HepG2 (cell line): Measurements from ENCODE around the gene COG4. TPM values are rescaled to one million over a fixed set of nuclear protein-coding genes. Genes with fewer than 3 reads are reported as not detected.

Source experiments
- ATAC-seq: fragments of 200-7000 bp; cut with Tn5 transposase; 3 replicates; pipeline ENCODE4 v1.9.1; 2020; ENCODE audit warnings: mild to moderate bottlenecking, moderate library complexity
- BruUV-seq: library from RNA; stranded (reverse); fragments of 400-500 nt; replicated peaks from 2 replicates; lab custom pipeline; 2021; lab: Mats Ljungman, UMichigan
- CTCF ChIA-PET: fragments of 300-600 bp; formaldehyde crosslinking; extraction: SDS; loops from one replicate; lab custom pipeline; 2021; ENCODE audit warnings: low total read pairs, inconsistent platforms, low intra/inter-chr PET ratio; lab: Yijun Ruan, JAX
- POLR2A ChIA-PET: fragments of 350-600 bp; sonication (Branson Sonifier 250); formaldehyde crosslinking; loops from one replicate; lab custom pipeline; 2020; ENCODE audit warnings: antibody characterized with exemption, inconsistent platforms; lab: Yijun Ruan, JAX
- DNase-seq: peaks from one replicate; pipeline ENCODE4 v3.0.0-alpha.2; 2015; ENCODE audit warnings: low spot score
- FAIRE-seq: peaks from 3 replicates; lab custom pipeline; 2011; peaks lifted over from hg19 to GRCh38; lab: Jason Lieb, UNC
- H2AFZ ChIP-seq: one replicate; pipeline ENCODE4 v1.6.1; 2011; ENCODE audit warnings: low read length, inconsistent platforms
- H3K27ac ChIP-seq: fragments of 300-600 bp; 3 replicates; pipeline ENCODE4 v1.8.0; 2011; ENCODE audit warnings: mixed run types, mild to moderate bottlenecking, mixed read lengths, low read length, inconsistent platforms; ENCODE audit not compliant: insufficient read depth; ENCODE audit errors: extremely low read length
- H3K27me3 ChIP-seq, 2 experiments: fragments of 200-600 bp in 1 of 2; 2 replicates in 1 of 2; 3 replicates in 1 of 2; pipeline versions ENCODE4 v1.6.0 to v1.8.0; 2011; ENCODE audit warnings: low read length in 2 of 2, mild to moderate bottlenecking in 2 of 2, moderate library complexity in 2 of 2, inconsistent platforms in 1 of 2; ENCODE audit not compliant: insufficient read depth in 2 of 2, control insufficient read depth in 1 of 2
- H3K36me3 ChIP-seq, 2 experiments: fragments of 200-600 bp in 1 of 2; replicated peaks in 1 of 2; 2 replicates in 1 of 2; 3 replicates in 1 of 2; pipeline versions ENCODE4 v1.5.1 to v1.8.0; 2011; ENCODE audit warnings: low read length in 2 of 2, inconsistent platforms in 1 of 2; ENCODE audit not compliant: insufficient read depth in 2 of 2, control insufficient read depth in 1 of 2
- H3K4me1 ChIP-seq: 2 replicates; pipeline ENCODE4 v1.5.1; 2012; ENCODE audit warnings: low read length, inconsistent platforms; ENCODE audit not compliant: insufficient read depth
- H3K4me2 ChIP-seq: 2 replicates; pipeline ENCODE4 v1.6.0; 2011; ENCODE audit warnings: low read depth, low read length, inconsistent platforms
- H3K4me3 ChIP-seq, 3 experiments: fragments of 200-600 bp in 1 of 3; sonication (generic), shearing (Covaris generic) in 1 of 3; replicated peaks in 1 of 3; 2 replicates each; pipeline ENCODE4 v1.5.1; 2011 to 2016; ENCODE audit warnings: low read length in 3 of 3, inconsistent platforms in 2 of 3, low read depth in 2 of 3, mild to moderate bottlenecking in 2 of 3, control low read depth in 1 of 3, mixed read lengths in 1 of 3; ENCODE audit not compliant: insufficient read depth in 1 of 3
- H3K79me2 ChIP-seq: one replicate; pipeline ENCODE4 v1.6.1; 2011; ENCODE audit warnings: low read length, inconsistent platforms; ENCODE audit not compliant: insufficient read depth
- H3K9ac ChIP-seq: 2 replicates; pipeline ENCODE4 v1.6.0; 2011; ENCODE audit warnings: mild to moderate bottlenecking, low read depth, low read length, inconsistent platforms; ENCODE audit not compliant: insufficient read depth
- H3K9me3 ChIP-seq: 2 replicates; pipeline ENCODE4 v1.5.1; 2012; ENCODE audit warnings: mild to moderate bottlenecking, low read length
- H4K20me1 ChIP-seq: 2 replicates; pipeline ENCODE4 v1.6.0; 2011; ENCODE audit warnings: inconsistent platforms, mild to moderate bottlenecking, low read length, moderate library complexity; ENCODE audit not compliant: insufficient read depth
- DBP ChIP-seq: sonication (generic); formaldehyde crosslinking; IDR thresholded peaks from 2 replicates; pipeline ENCODE4 v1.4.0; 2020; ENCODE audit warnings: missing genetic modification reagents; ENCODE audit errors: not compliant biosample characterization
- ESRRA ChIP-seq: sonication (generic); formaldehyde crosslinking; IDR thresholded peaks from 2 replicates; pipeline ENCODE4 v1.5.1; 2020; ENCODE audit warnings: mild to moderate bottlenecking, low read depth, missing genetic modification reagents
- HDAC2 ChIP-seq: sonication (generic); formaldehyde crosslinking; IDR thresholded peaks from 2 replicates; pipeline ENCODE4 v1.4.0; 2020; ENCODE audit warnings: missing genetic modification reagents
- KDM5B ChIP-seq: sonication (generic); formaldehyde crosslinking; IDR thresholded peaks from 2 replicates; pipeline ENCODE4 v1.4.0; 2020; ENCODE audit warnings: missing genetic modification reagents, mild to moderate bottlenecking, borderline replicate concordance
- SAP130 ChIP-seq: IDR thresholded peaks from 2 replicates; pipeline ENCODE4 v1.6.1; 2016; ENCODE audit warnings: low read depth
- TRAFD1 ChIP-seq: sonication (generic); formaldehyde crosslinking; IDR thresholded peaks from 2 replicates; pipeline ENCODE4 v1.5.1; 2020; ENCODE audit warnings: missing genetic modification reagents, mild to moderate bottlenecking, borderline replicate concordance
- ZNF17 ChIP-seq: sonication (generic); formaldehyde crosslinking; IDR thresholded peaks from 2 replicates; pipeline ENCODE4 v1.5.0; 2020; ENCODE audit warnings: mild to moderate bottlenecking, missing genetic modification reagents
- ZNF251 ChIP-seq: sonication (generic); formaldehyde crosslinking; IDR thresholded peaks from 2 replicates; pipeline ENCODE4 v1.9.0; 2021; ENCODE audit warnings: mild to moderate bottlenecking, missing genetic modification reagents
- ZNF720 ChIP-seq: sonication (generic); formaldehyde crosslinking; IDR thresholded peaks from 2 replicates; pipeline ENCODE4 v1.4.0; 2020; ENCODE audit warnings: missing genetic modification reagents
- WGBS: methylation state at CpG from one replicate; pipeline ENCODE4 v1.1.6; 2017; ENCODE audit warnings: low lambda C conversion rate; 5-methylcytosine and 5-hydroxymethylcytosine counted together
- in situ Hi-C: cut with HindIII; loops from 2 replicates; pipeline ENCODE4 v1.10.0; 2017; ENCODE audit warnings: low pct_unique_long_range_greater_than_20kb; ENCODE audit not compliant: extremely low pct_ligation_motif_present
- intact Hi-C: fragments of 100-400 bp; cut with micrococcal nuclease; formaldehyde crosslinking; loops from one replicate; pipeline ENCODE4 v1.10.0; 2022; ENCODE audit not compliant: unreplicated experiment
- polyA plus RNA-seq, 8 experiments: library from polyadenylated mRNA; depleted of rRNA in 3 of 8; stranded (reverse) in 7 of 8; unstranded in 1 of 8; fragments of >200 nt; fragmentation: Illumina TruSeq in 4 of 8; extraction: Trizol in 4 of 8; gene quantifications; 2 replicates each; pipeline versions ENCODE4 v1.2.1 to v1.2.3, GENCODE V29; 2011 to 2016; ENCODE audit warnings: low read depth in 4 of 8, missing spikeins in 1 of 8, mixed read lengths in 1 of 8; ENCODE audit not compliant: insufficient read depth in 1 of 8
- total RNA-seq, 5 experiments: library from RNA; depleted of rRNA; stranded (reverse); fragments of >200 nt; fragmentation: Illumina TruSeq; extraction: Trizol; gene quantifications; 2 replicates each; pipeline ENCODE4 v1.2.3, GENCODE V29; 2016; ENCODE audit warnings: low read depth in 1 of 5

The COG4 gene
- total and polyA plus RNA-seq, 2 of the 13 experiments (the other 11 are each of a cell fraction or from before 2014, with no cell fraction given), result 51.1 to 73.8 TPM

- in situ Hi-C loops, result no loop called here
- BruUV-seq, result no TSS peak
Observed at GRCh38 chr16:70480127-70481105, 42.9 kb downstream of the COG4 start.

More at GRCh38 chr16:70480127-70481105, 42.9 kb downstream of the COG4 start:
- no peak for FAIRE-seq
- CTCF ChIA-PET, result no interaction called here
- no peak overlapping the region for H3K27ac ChIP-seq
- no peaks in the 10 kb centered on the region for H3K27me3 ChIP-seq
- WGBS, result 98% methylated on average over 15 of the region's 17 CpGs
- H3K4me2 ChIP-seq, result no peak overlapping the region
- intact Hi-C loops, result no loop called here
- TF ChIP-seq KDM5B (CRISPR knock-in tag) (no peak), HDAC2 (CRISPR knock-in tag) (no peak), ZNF720 (CRISPR knock-in tag) (no peak), TRAFD1 (CRISPR knock-in tag) (no peak), SAP130 (CRISPR knock-in tag) (no peak), DBP (CRISPR knock-in tag) (no peak), ZNF17 (CRISPR knock-in tag) (no peak), ESRRA (CRISPR knock-in tag) (no peak), ZNF251 (no peak)
- TF ChIP-seq, all 625 proteins: peak for 0
- DNase-seq (no peak), ATAC-seq (no peak)
- Histone ChIP-seq H3K79me2 (no peaks in the 10 kb centered on the region), H2AFZ (no peak overlapping the region), H3K36me3 (peaks cover 33 to 58% of the 10 kb centered on the region in 2 experiments), H3K4me3 (no peak overlapping the region), H3K9ac (no peak overlapping the region), H4K20me1 (no peaks in the 10 kb centered on the region), H3K4me1 (peaks cover 12% of the 10 kb centered on the region), H3K9me3 (no peaks in the 10 kb centered on the region)
- POLR2A ChIA-PET, result interaction anchor here (0.6 to 5.7 kb wide), 2 partner anchors 9 to 100 kb away, joined by 4 to 28 read pairs; no protein-coding TSS in a partner anchor
